ENCODE data around the gene PRKCQ. TPM values are rescaled to one million over a fixed set of nuclear protein-coding genes. Genes with fewer than 3 reads are reported as not detected.

Gene PRKCQ
- total RNA-seq: 14.6 TPM

- Histone ChIP-seq H3K9ac (ENCODE audit: low read depth in 1 of 3, low read length in 3 of 3) (peak within 1 kb of the TSS; percentile 87 to 93 (median 88)), H3K4me1 (ENCODE audit: control insufficient read depth in 3 of 3, insufficient read depth in 3 of 3, low read length in 3 of 3) (peaks cover 0 to 23% (median 11%) of the 10 kb centered on the region in 3 donors), H3K27me3 (ENCODE audit: control insufficient read depth in 3 of 3, insufficient read depth in 3 of 3, low read length in 3 of 3) (peaks cover 0 to 4% (median 2%) of the 10 kb centered on the region in 3 donors), H3K27ac (ENCODE audit: low read depth, low read length) (peak within 1 kb of the TSS; percentile 95), H3K36me3 (ENCODE audit: control insufficient read depth in 3 of 3, insufficient read depth in 3 of 3, low read length in 3 of 3) (peaks cover 4 to 11% (median 4%) of the 10 kb centered on the region in 3 donors), H3K4me3 (ENCODE audit: low read length in 3 of 3) (peak within 1 kb of the TSS; percentile 79 to 88 (median 85)), H3K9me3 (ENCODE audit: control insufficient read depth in 3 of 3, low read length in 3 of 3) (no peaks in the 10 kb centered on the region)
Observed at GRCh38 chr10:6579904-6580278, at the start of gene PRKCQ. Gene PRKCQ (minus strand): TSS chr10:6580276. CDS start chr10:6515135, 65,141 bp downstream.

GRCh38 chr10:6625428-6625827 is 45.4 kb upstream of the PRKCQ start:
- H3K4me3 ChIP-seq (ENCODE audit: low read length in 3 of 3): no peak overlapping the region
- H3K9ac ChIP-seq (ENCODE audit: low read depth in 1 of 3, low read length in 3 of 3): no peak overlapping the region
- no peaks in the 10 kb centered on the region for H3K36me3 ChIP-seq (ENCODE audit: control insufficient read depth in 3 of 3, insufficient read depth in 3 of 3, low read length in 3 of 3)
- H3K27ac ChIP-seq (ENCODE audit: low read depth, low read length): no peak overlapping the region
- no peaks in the 10 kb centered on the region for H3K27me3 ChIP-seq (ENCODE audit: control insufficient read depth in 3 of 3, insufficient read depth in 3 of 3, low read length in 3 of 3)
- no peaks in the 10 kb centered on the region for H3K4me1 ChIP-seq (ENCODE audit: control insufficient read depth in 3 of 3, insufficient read depth in 3 of 3, low read length in 3 of 3)
- H3K9me3 ChIP-seq (ENCODE audit: control insufficient read depth in 3 of 3, low read length in 3 of 3): no peaks in the 10 kb centered on the region

GRCh38 chr10:6624392-6624791 is 44.3 kb upstream of the PRKCQ start:
- Histone ChIP-seq H3K36me3 (ENCODE audit: control insufficient read depth in 3 of 3, insufficient read depth in 3 of 3, low read length in 3 of 3) (no peaks in the 10 kb centered on the region), H3K9me3 (ENCODE audit: control insufficient read depth in 3 of 3, low read length in 3 of 3) (no peaks in the 10 kb centered on the region), H3K4me1 (ENCODE audit: control insufficient read depth in 3 of 3, insufficient read depth in 3 of 3, low read length in 3 of 3) (no peaks in the 10 kb centered on the region), H3K9ac (ENCODE audit: low read depth in 1 of 3, low read length in 3 of 3) (no peak overlapping the region), H3K4me3 (ENCODE audit: low read length in 3 of 3) (no peak overlapping the region), H3K27me3 (ENCODE audit: control insufficient read depth in 3 of 3, insufficient read depth in 3 of 3, low read length in 3 of 3) (no peaks in the 10 kb centered on the region), H3K27ac (ENCODE audit: low read depth, low read length) (no peak overlapping the region)

GRCh38 chr10:6622921-6623320 is 42.8 kb upstream of the PRKCQ start:
- Histone ChIP-seq H3K9me3 (ENCODE audit: control insufficient read depth in 3 of 3, low read length in 3 of 3) (no peaks in the 10 kb centered on the region), H3K4me1 (ENCODE audit: control insufficient read depth in 3 of 3, insufficient read depth in 3 of 3, low read length in 3 of 3) (no peaks in the 10 kb centered on the region), H3K36me3 (ENCODE audit: control insufficient read depth in 3 of 3, insufficient read depth in 3 of 3, low read length in 3 of 3) (no peaks in the 10 kb centered on the region), H3K27me3 (ENCODE audit: control insufficient read depth in 3 of 3, insufficient read depth in 3 of 3, low read length in 3 of 3) (no peaks in the 10 kb centered on the region), H3K27ac (ENCODE audit: low read depth, low read length) (no peak overlapping the region), H3K4me3 (ENCODE audit: low read length in 3 of 3) (no peak overlapping the region), H3K9ac (ENCODE audit: low read depth in 1 of 3, low read length in 3 of 3) (no peak overlapping the region)

- peak overlapping the region; percentile 21 for H3K27ac ChIP-seq (ENCODE audit: low read depth, low read length)
- H3K27me3 ChIP-seq (ENCODE audit: control insufficient read depth in 3 of 3, insufficient read depth in 3 of 3, low read length in 3 of 3): no peaks in the 10 kb centered on the region
- no peaks in the 10 kb centered on the region for H3K9me3 ChIP-seq (ENCODE audit: control insufficient read depth in 3 of 3, low read length in 3 of 3)
- no peak overlapping the region for H3K9ac ChIP-seq (ENCODE audit: low read depth in 1 of 3, low read length in 3 of 3)
- no peak overlapping the region for H3K4me3 ChIP-seq (ENCODE audit: low read length in 3 of 3)
- no peaks in the 10 kb centered on the region for H3K4me1 ChIP-seq (ENCODE audit: control insufficient read depth in 3 of 3, insufficient read depth in 3 of 3, low read length in 3 of 3)
- no peaks in the 10 kb centered on the region for H3K36me3 ChIP-seq (ENCODE audit: control insufficient read depth in 3 of 3, insufficient read depth in 3 of 3, low read length in 3 of 3)
Observed at GRCh38 chr10:6621536-6621935, 41.5 kb upstream of the PRKCQ start.

GRCh38 chr10:6619660-6620059 is 39.6 kb upstream of the PRKCQ start:
- H3K4me1 ChIP-seq (ENCODE audit: control insufficient read depth in 3 of 3, insufficient read depth in 3 of 3, low read length in 3 of 3): no peaks in the 10 kb centered on the region
- H3K9ac ChIP-seq (ENCODE audit: low read depth in 1 of 3, low read length in 3 of 3): no peak overlapping the region
- H3K9me3 ChIP-seq (ENCODE audit: control insufficient read depth in 3 of 3, low read length in 3 of 3): no peaks in the 10 kb centered on the region
- no peaks in the 10 kb centered on the region for H3K36me3 ChIP-seq (ENCODE audit: control insufficient read depth in 3 of 3, insufficient read depth in 3 of 3, low read length in 3 of 3)
- H3K4me3 ChIP-seq (ENCODE audit: low read length in 3 of 3): no peak overlapping the region
- no peak overlapping the region for H3K27ac ChIP-seq (ENCODE audit: low read depth, low read length)
- no peaks in the 10 kb centered on the region for H3K27me3 ChIP-seq (ENCODE audit: control insufficient read depth in 3 of 3, insufficient read depth in 3 of 3, low read length in 3 of 3)

- Histone ChIP-seq H3K9ac (ENCODE audit: low read depth in 1 of 3, low read length in 3 of 3) (no peak overlapping the region), H3K9me3 (ENCODE audit: control insufficient read depth in 3 of 3, low read length in 3 of 3) (no peaks in the 10 kb centered on the region), H3K4me3 (ENCODE audit: low read length in 3 of 3) (no peak overlapping the region)
Observed at GRCh38 chr10:6618340-6618739, 38.3 kb upstream of the PRKCQ start.

GRCh38 chr10:6617309-6618076 is 37.4 kb upstream of the PRKCQ start:
- Histone ChIP-seq H3K27me3 (ENCODE audit: control insufficient read depth in 3 of 3, insufficient read depth in 3 of 3, low read length in 3 of 3) (no peaks in the 10 kb centered on the region), H3K4me1 (ENCODE audit: control insufficient read depth in 3 of 3, insufficient read depth in 3 of 3, low read length in 3 of 3) (no peaks in the 10 kb centered on the region), H3K4me3 (ENCODE audit: low read length in 3 of 3) (no peak overlapping the region), H3K27ac (ENCODE audit: low read depth, low read length) (no peak overlapping the region), H3K36me3 (ENCODE audit: control insufficient read depth in 3 of 3, insufficient read depth in 3 of 3, low read length in 3 of 3) (no peaks in the 10 kb centered on the region), H3K9me3 (ENCODE audit: control insufficient read depth in 3 of 3, low read length in 3 of 3) (no peaks in the 10 kb centered on the region), H3K9ac (ENCODE audit: low read depth in 1 of 3, low read length in 3 of 3) (no peak overlapping the region)

More at GRCh38 chr10:6618340-6618739, 38.3 kb upstream of the PRKCQ start:
- H3K36me3 ChIP-seq (ENCODE audit: control insufficient read depth in 3 of 3, insufficient read depth in 3 of 3, low read length in 3 of 3): no peaks in the 10 kb centered on the region
- no peaks in the 10 kb centered on the region for H3K27me3 ChIP-seq (ENCODE audit: control insufficient read depth in 3 of 3, insufficient read depth in 3 of 3, low read length in 3 of 3)
- no peaks in the 10 kb centered on the region for H3K4me1 ChIP-seq (ENCODE audit: control insufficient read depth in 3 of 3, insufficient read depth in 3 of 3, low read length in 3 of 3)
- no peak overlapping the region for H3K27ac ChIP-seq (ENCODE audit: low read depth, low read length)

- no peak overlapping the region for H3K4me3 ChIP-seq (ENCODE audit: low read length in 3 of 3)
- H3K4me1 ChIP-seq (ENCODE audit: control insufficient read depth in 3 of 3, insufficient read depth in 3 of 3, low read length in 3 of 3): no peaks in the 10 kb centered on the region
- no peak overlapping the region for H3K27ac ChIP-seq (ENCODE audit: low read depth, low read length)
- H3K27me3 ChIP-seq (ENCODE audit: control insufficient read depth in 3 of 3, insufficient read depth in 3 of 3, low read length in 3 of 3): no peaks in the 10 kb centered on the region
- no peak overlapping the region for H3K9ac ChIP-seq (ENCODE audit: low read depth in 1 of 3, low read length in 3 of 3)
- no peaks in the 10 kb centered on the region for H3K36me3 ChIP-seq (ENCODE audit: control insufficient read depth in 3 of 3, insufficient read depth in 3 of 3, low read length in 3 of 3)
- H3K9me3 ChIP-seq (ENCODE audit: control insufficient read depth in 3 of 3, low read length in 3 of 3): no peaks in the 10 kb centered on the region
Observed at GRCh38 chr10:6615971-6616370, 35.9 kb upstream of the PRKCQ start.

GRCh38 chr10:6612371-6612770 is 32.3 kb upstream of the PRKCQ start:
- Histone ChIP-seq H3K4me3 (ENCODE audit: low read length in 3 of 3) (no peak overlapping the region), H3K27me3 (ENCODE audit: control insufficient read depth in 3 of 3, insufficient read depth in 3 of 3, low read length in 3 of 3) (no peaks in the 10 kb centered on the region), H3K9me3 (ENCODE audit: control insufficient read depth in 3 of 3, low read length in 3 of 3) (no peaks in the 10 kb centered on the region), H3K36me3 (ENCODE audit: control insufficient read depth in 3 of 3, insufficient read depth in 3 of 3, low read length in 3 of 3) (peaks cover 0 to 16% (median 0%) of the 10 kb centered on the region in 3 donors), H3K9ac (ENCODE audit: low read depth in 1 of 3, low read length in 3 of 3) (no peak overlapping the region), H3K27ac (ENCODE audit: low read depth, low read length) (no peak overlapping the region), H3K4me1 (ENCODE audit: control insufficient read depth in 3 of 3, insufficient read depth in 3 of 3, low read length in 3 of 3) (no peaks in the 10 kb centered on the region)

Measured in skeletal muscle tissue (tissue), 4 donors.